Astrocyte of the cerebellum (primary cell): Measurements from ENCODE around the gene AATF.

Experiments
- DNase-seq: peaks from one replicate; pipeline ENCODE4 v3.0.0-alpha.2; 2011; ENCODE audit warnings: low read depth
- H3K4me3 ChIP-seq: 2 replicates; pipeline ENCODE4 v1.5.1; 2011; ENCODE audit warnings: mild to moderate bottlenecking, low read depth, low read length, moderate library complexity
- CTCF ChIP-seq: IDR thresholded peaks from 2 replicates; pipeline ENCODE4 v1.5.1; 2012; ENCODE audit warnings: low read length, low read depth, moderate library complexity, mild to moderate bottlenecking; ENCODE audit errors: missing control alignments
- in situ Hi-C: cut with HindIII; loops from 2 replicates; pipeline ENCODE4 v1.10.0; 2017; ENCODE audit warnings: low sequenced_read_pairs

Gene AATF

GRCh38 chr17:37079735-37080134 is 131.0 kb downstream of the AATF start:
- no peak for DNase-seq
- TF ChIP-seq CTCF, result no peak
- H3K4me3 ChIP-seq, result no peak overlapping the region
- in situ Hi-C loops, result no loop called here

- in situ Hi-C loops, result no loop called here
- DNase-seq, result no peak
Measured at GRCh38 chr17:37081287-37081686, 132.5 kb downstream of the AATF start.

GRCh38 chr17:37082311-37082860 is 133.6 kb downstream of the AATF start:
- TF ChIP-seq CTCF, result no peak
- no peak overlapping the region for H3K4me3 ChIP-seq
- DNase-seq, result no peak
- in situ Hi-C loops, result no loop called here

More at GRCh38 chr17:37081287-37081686, 132.5 kb downstream of the AATF start:
- no peak for TF ChIP-seq CTCF
- H3K4me3 ChIP-seq, result no peak overlapping the region

- in situ Hi-C loops, result no loop called here
- H3K4me3 ChIP-seq, result no peak overlapping the region
- DNase-seq, result no peak
- no peak for TF ChIP-seq CTCF
Measured at GRCh38 chr17:37082985-37083384, 134.2 kb downstream of the AATF start.

- no peak for TF ChIP-seq CTCF
- DNase-seq, result no peak
- no peak overlapping the region for H3K4me3 ChIP-seq
- in situ Hi-C loops, result no loop called here
Measured at GRCh38 chr17:37083456-37083855, 134.7 kb downstream of the AATF start.

- no peak for TF ChIP-seq CTCF
- no peak overlapping the region for H3K4me3 ChIP-seq
- in situ Hi-C loops, result no loop called here
- DNase-seq, result no peak
Measured at GRCh38 chr17:37084372-37084771, 135.6 kb downstream of the AATF start.
